Breast epithelium (tissue), 3 donors: ENCODE measurements around the gene TMEM163.

ENCODE experiments used
- CTCF ChIP-seq, 3 donors: fragments of 450-650 bp; IDR thresholded peaks; one replicate each; pipeline ENCODE4 v1.5.1; 2016 to 2017; ENCODE audit warnings: antibody characterized with exemption in 3 of 3, mild to moderate bottlenecking in 3 of 3, moderate library complexity in 3 of 3
- POLR2AphosphoS5 ChIP-seq, 3 donors: sonication (generic); formaldehyde crosslinking; IDR thresholded peaks; one replicate each; pipeline ENCODE4 v1.6.1; 2017; ENCODE audit warnings: antibody characterized with exemption in 3 of 3

- TF ChIP-seq CTCF (IDR thresholded peaks at IDR 0.05) (no peak), POLR2AphosphoS5 (IDR thresholded peaks at IDR 0.05) (no peak)
These were observed 107.9 kb downstream of the TMEM163 start for GRCh38 chr2:134610871-134611270.
